ENCODE data around the gene PDLIM4. TPM values are rescaled to one million over a fixed set of nuclear protein-coding genes. Genes with fewer than 3 reads are reported as not detected.

The PDLIM4 gene
- total RNA-seq, 4 donors from 2014 or later: 3.2 to 16.3 (median 12.8) TPM

GRCh38 chr5:132228241-132229035, 29.1 kb upstream of the PDLIM4 start:
- TF ChIP-seq, protein P1, sequence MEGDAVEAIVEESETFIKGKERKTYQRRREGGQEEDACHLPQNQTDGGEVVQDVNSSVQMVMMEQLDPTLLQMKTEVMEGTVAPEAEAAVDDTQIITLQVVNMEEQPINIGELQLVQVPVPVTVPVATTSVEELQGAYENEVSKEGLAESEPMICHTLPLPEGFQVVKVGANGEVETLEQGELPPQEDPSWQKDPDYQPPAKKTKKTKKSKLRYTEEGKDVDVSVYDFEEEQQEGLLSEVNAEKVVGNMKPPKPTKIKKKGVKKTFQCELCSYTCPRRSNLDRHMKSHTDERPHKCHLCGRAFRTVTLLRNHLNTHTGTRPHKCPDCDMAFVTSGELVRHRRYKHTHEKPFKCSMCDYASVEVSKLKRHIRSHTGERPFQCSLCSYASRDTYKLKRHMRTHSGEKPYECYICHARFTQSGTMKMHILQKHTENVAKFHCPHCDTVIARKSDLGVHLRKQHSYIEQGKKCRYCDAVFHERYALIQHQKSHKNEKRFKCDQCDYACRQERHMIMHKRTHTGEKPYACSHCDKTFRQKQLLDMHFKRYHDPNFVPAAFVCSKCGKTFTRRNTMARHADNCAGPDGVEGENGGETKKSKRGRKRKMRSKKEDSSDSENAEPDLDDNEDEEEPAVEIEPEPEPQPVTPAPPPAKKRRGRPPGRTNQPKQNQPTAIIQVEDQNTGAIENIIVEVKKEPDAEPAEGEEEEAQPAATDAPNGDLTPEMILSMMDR (IDR thresholded peaks at IDR 0.05; ENCODE audit: low read depth): no peak

GRCh38 chr5:132229236-132229635, 28.3 kb upstream of the PDLIM4 start:
- TF ChIP-seq, protein P1 (IDR thresholded peaks at IDR 0.05; ENCODE audit: low read depth): no peak

DNA sequence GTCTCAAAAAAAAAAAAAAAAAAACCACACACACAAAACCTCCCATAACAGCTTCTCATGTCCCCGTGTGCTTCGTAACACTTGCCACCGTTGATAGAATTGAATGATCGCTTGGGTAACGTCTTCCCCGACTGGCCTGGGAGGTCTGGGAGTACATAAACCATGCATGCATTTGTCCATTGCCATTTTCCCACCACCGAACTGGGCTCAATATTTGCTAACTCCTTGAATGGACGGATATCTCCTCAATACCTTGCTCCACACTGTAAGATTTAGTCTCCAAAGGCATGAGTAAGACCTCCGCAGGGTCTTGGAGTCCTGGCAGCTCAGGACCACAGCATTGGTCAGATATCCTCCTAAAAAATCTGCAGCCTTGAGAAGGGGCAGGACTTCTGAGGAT, 26.6 kb upstream of the PDLIM4 start:
- TF ChIP-seq, protein P1 (IDR thresholded peaks at IDR 0.05; ENCODE audit: low read depth): no peak

GRCh38 chr5:132232465-132232864, 25.0 kb upstream of the PDLIM4 start:
- TF ChIP-seq, protein P1 (IDR thresholded peaks at IDR 0.05; ENCODE audit: low read depth): no peak

- TF ChIP-seq, protein P1 (IDR thresholded peaks at IDR 0.05; ENCODE audit: low read depth): no peak
Observed at GRCh38 chr5:132233081-132233480, 24.4 kb upstream of the PDLIM4 start.

- TF ChIP-seq, protein P1 (IDR thresholded peaks at IDR 0.05; ENCODE audit: low read depth): no peak
Observed at GRCh38 chr5:132233811-132234683, 23.4 kb upstream of the PDLIM4 start.

DNA sequence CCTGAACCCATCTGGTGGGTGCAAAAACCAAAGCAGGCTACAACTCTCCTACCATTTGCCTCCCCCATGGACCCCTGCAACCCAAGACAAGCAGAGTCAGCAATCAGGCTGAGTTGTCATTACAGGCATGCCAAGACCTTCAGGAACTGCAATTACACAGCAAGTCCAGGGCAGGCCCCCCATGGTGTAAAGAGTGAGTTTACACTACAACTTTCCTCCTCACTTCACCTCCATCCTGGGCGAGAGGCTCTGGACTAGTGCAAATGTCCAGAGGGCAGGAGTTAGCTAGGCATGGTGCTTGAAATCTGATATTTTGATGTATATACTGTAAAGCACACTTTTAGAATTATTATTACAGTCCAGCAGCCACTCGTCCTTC, 22.8 kb upstream of the PDLIM4 start:
- TF ChIP-seq, protein P1 (IDR thresholded peaks at IDR 0.05; ENCODE audit: low read depth): no peak

All from subcutaneous adipose tissue (tissue), 4 donors.